Omental fat pad (tissue), 4 donors: Measurements from ENCODE around the gene GPSM3. TPM values are rescaled to one million over a fixed set of nuclear protein-coding genes. Genes with fewer than 3 reads are reported as not detected.

Experiments
- ATAC-seq: fragments of 150-250 bp; one replicate; pipeline ENCODE4 v1.9.1; 2016; ENCODE audit warnings: mild to moderate bottlenecking, moderate library complexity; ENCODE audit not compliant: low FRiP score
- DNase-seq: peaks from one replicate; pipeline ENCODE4 v3.0.0-alpha.2; 2019; ENCODE audit warnings: low spot score
- CTCF ChIP-seq, 3 donors: fragments of 450-650 bp; IDR thresholded peaks; one replicate each; pipeline ENCODE4 v1.5.1; 2016 to 2017; ENCODE audit warnings: antibody characterized with exemption in 3 of 3, mild to moderate bottlenecking in 3 of 3, moderate library complexity in 2 of 3
- total RNA-seq, 4 donors: library from RNA; depleted of rRNA; stranded (reverse); fragments of >200 nt; gene quantifications; one replicate each; pipeline ENCODE4 v1.1.0, GENCODE V29; 2016

Gene GPSM3
- total RNA-seq, 4 donors from 2014 or later, result 9.7 to 28.3 (median 23.2) TPM

GRCh38 chr6:32181915-32182529 is 10.4 kb downstream of the GPSM3 start:
- DNase-seq (no peak), ATAC-seq (no peak)
- TF ChIP-seq CTCF (IDR thresholded peaks at IDR 0.05), result no peak

- ATAC-seq (no peak), DNase-seq (no peak)
- no peak for TF ChIP-seq CTCF (IDR thresholded peaks at IDR 0.05)
These were observed 11.2 kb downstream of the GPSM3 start for GRCh38 chr6:32181148-32181702.

- ATAC-seq (no peak), DNase-seq (no peak)
- no peak for TF ChIP-seq CTCF (IDR thresholded peaks at IDR 0.05)
These were observed 12.6 kb downstream of the GPSM3 start for GRCh38 chr6:32179766-32180405.

GRCh38 chr6:32178547-32179440 is 13.6 kb downstream of the GPSM3 start:
- DNase-seq, result no peak
- no peak for TF ChIP-seq CTCF (IDR thresholded peaks at IDR 0.05)
- ATAC-seq, result no peak

DNA sequence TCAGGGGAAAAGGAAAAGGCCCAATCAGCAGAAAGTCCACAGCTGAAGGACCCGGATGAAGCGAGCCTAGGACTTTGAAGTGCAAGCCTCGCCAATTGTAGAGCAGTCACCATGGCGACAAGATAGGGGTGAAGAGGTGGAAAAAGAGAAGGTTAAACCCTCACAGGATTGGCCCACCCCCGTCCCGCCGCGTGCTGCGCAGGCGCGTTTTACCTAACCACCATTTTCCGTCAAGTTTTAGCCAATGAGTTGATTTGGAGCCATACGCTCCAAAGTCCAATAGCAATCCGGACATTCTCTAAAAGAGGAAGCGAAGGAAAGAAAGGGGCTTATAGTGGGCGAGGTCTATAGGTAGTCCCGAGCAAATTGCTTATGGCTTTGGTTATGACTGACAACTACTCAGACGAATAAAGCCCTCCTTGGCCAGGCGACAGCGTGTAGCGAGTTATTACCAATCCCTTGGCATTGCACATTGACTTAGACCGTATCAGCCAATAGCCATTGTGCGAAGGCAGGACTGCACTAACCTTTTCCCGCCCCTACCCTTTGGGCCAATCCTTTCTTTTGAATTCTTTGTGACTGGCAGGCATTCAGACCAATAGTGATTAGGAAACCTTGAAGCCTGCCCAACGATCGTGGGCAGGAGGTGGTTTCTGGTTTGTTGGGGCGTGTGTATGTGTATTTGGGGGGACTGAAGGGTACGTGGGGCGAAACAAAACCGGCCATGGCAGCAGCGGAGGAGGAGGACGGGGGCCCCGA is 14.5 kb downstream of the GPSM3 start, which contains the start of gene RNF5:
RNF5 (plus strand) TSS at position 618 of the 759 bp plus-strand sequence; CDS start at position 725, 107 bp downstream.
- TF ChIP-seq CTCF (IDR thresholded peaks at IDR 0.05), result no peak
- DNase-seq (peak; percentile 86), ATAC-seq (peak; percentile 88)

DNA sequence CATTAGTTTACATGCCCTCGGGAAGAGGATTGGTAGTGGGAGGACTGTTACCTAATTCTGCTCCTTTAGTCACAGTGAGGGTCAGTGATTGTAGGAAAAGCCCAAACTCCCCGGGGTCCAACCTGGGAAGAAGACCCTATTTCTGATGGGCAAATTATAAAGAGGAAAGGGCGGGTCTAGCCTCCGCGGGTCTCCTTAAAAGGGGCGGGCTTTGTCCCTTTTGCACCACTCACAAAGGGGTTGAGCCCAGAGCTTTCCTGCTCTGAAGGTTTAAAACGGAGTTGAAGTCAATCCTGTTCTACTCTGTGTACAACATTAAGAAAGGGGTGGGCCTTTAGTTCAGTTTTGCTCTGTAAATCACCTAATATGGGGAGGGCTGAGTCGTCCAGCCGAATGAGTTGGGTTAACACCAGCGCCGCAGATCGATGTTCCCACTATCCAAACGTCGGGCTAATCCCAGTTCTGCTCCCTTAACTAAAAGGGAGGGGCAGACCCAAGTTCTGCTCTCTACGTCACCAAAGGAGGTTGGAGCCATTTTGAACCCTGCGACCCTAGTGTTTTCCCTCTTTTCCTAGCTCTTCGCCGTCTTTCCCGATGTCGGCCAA is 15.2 kb downstream of the GPSM3 start:
- ATAC-seq (peak; percentile 9), DNase-seq (no peak)
- no peak for TF ChIP-seq CTCF (IDR thresholded peaks at IDR 0.05)
